HepG2 (cell line): ENCODE measurements around the gene IL17RA. TPM values are rescaled to one million over a fixed set of nuclear protein-coding genes. Genes with fewer than 3 reads are reported as not detected.

Experiments
- ARID5B ChIP-seq: IDR thresholded peaks from 2 replicates; pipeline ENCODE4 v1.4.0; 2020; ENCODE audit warnings: mild to moderate bottlenecking, missing genetic modification reagents
- ARNT2 ChIP-seq: sonication (generic); formaldehyde crosslinking; IDR thresholded peaks from 2 replicates; pipeline ENCODE4 v1.8.0; 2022; ENCODE audit warnings: mild to moderate bottlenecking, low read depth, missing genetic modification reagents, moderate library complexity
- NFAT5 ChIP-seq: sonication (generic); formaldehyde crosslinking; IDR thresholded peaks from 2 replicates; pipeline ENCODE4 v1.4.0; 2020; ENCODE audit warnings: missing genetic modification reagents
- PRMT3 ChIP-seq: sonication (generic); formaldehyde crosslinking; IDR thresholded peaks from 2 replicates; pipeline ENCODE4 v1.8.1; 2022; ENCODE audit warnings: low read depth, mild to moderate bottlenecking, moderate library complexity, missing genetic modification reagents, borderline replicate concordance
- SALL1 ChIP-seq: sonication (generic); formaldehyde crosslinking; IDR thresholded peaks from 2 replicates; pipeline ENCODE4 v1.8.0; 2022; ENCODE audit warnings: mild to moderate bottlenecking, missing genetic modification reagents
- THYN1 ChIP-seq: sonication (generic); formaldehyde crosslinking; IDR thresholded peaks from 2 replicates; pipeline ENCODE4 v1.8.1; 2023; ENCODE audit warnings: low read depth, mild to moderate bottlenecking, moderate library complexity, missing genetic modification reagents, borderline replicate concordance
- WIZ ChIP-seq: sonication (generic); formaldehyde crosslinking; IDR thresholded peaks from 2 replicates; pipeline ENCODE4 v1.5.1; 2020; ENCODE audit warnings: mild to moderate bottlenecking, missing genetic modification reagents
- ZNF430 ChIP-seq: sonication (generic); formaldehyde crosslinking; IDR thresholded peaks from 2 replicates; pipeline ENCODE4 v1.9.0; 2021; ENCODE audit warnings: mild to moderate bottlenecking, missing genetic modification reagents
- ZNF574 ChIP-seq: sonication (generic); formaldehyde crosslinking; IDR thresholded peaks from 2 replicates; pipeline ENCODE4 v1.4.0; 2020; ENCODE audit warnings: missing genetic modification reagents
- ZNF704 ChIP-seq: sonication (generic); formaldehyde crosslinking; IDR thresholded peaks from 2 replicates; pipeline ENCODE4 v1.8.1; 2023; ENCODE audit warnings: mild to moderate bottlenecking, inconsistent platforms, moderate library complexity, missing genetic modification reagents, borderline replicate concordance
- polyA plus RNA-seq, 8 experiments: library from polyadenylated mRNA; depleted of rRNA in 3 of 8; stranded (reverse) in 7 of 8; unstranded in 1 of 8; fragments of >200 nt; fragmentation: Illumina TruSeq in 4 of 8; extraction: Trizol in 4 of 8; gene quantifications; 2 replicates each; pipeline versions ENCODE4 v1.2.1 to v1.2.3, GENCODE V29; 2011 to 2016; ENCODE audit warnings: low read depth in 4 of 8, missing spikeins in 1 of 8, mixed read lengths in 1 of 8; ENCODE audit not compliant: insufficient read depth in 1 of 8
- total RNA-seq, 5 experiments: library from RNA; depleted of rRNA; stranded (reverse); fragments of >200 nt; fragmentation: Illumina TruSeq; extraction: Trizol; gene quantifications; 2 replicates each; pipeline ENCODE4 v1.2.3, GENCODE V29; 2016; ENCODE audit warnings: low read depth in 1 of 5
- TF ChIP-seq, protein P1 (sequence below): sonication (generic); formaldehyde crosslinking; IDR thresholded peaks from 2 replicates; pipeline ENCODE4 v1.4.0; 2020; ENCODE audit warnings: missing genetic modification reagents, borderline replicate concordance

The IL17RA gene
- total and polyA plus RNA-seq, 2 of the 13 experiments (the other 11 are each of a cell fraction or from before 2014, with no cell fraction given): 2.5 to 8.2 TPM

- TF ChIP-seq, protein P1, sequence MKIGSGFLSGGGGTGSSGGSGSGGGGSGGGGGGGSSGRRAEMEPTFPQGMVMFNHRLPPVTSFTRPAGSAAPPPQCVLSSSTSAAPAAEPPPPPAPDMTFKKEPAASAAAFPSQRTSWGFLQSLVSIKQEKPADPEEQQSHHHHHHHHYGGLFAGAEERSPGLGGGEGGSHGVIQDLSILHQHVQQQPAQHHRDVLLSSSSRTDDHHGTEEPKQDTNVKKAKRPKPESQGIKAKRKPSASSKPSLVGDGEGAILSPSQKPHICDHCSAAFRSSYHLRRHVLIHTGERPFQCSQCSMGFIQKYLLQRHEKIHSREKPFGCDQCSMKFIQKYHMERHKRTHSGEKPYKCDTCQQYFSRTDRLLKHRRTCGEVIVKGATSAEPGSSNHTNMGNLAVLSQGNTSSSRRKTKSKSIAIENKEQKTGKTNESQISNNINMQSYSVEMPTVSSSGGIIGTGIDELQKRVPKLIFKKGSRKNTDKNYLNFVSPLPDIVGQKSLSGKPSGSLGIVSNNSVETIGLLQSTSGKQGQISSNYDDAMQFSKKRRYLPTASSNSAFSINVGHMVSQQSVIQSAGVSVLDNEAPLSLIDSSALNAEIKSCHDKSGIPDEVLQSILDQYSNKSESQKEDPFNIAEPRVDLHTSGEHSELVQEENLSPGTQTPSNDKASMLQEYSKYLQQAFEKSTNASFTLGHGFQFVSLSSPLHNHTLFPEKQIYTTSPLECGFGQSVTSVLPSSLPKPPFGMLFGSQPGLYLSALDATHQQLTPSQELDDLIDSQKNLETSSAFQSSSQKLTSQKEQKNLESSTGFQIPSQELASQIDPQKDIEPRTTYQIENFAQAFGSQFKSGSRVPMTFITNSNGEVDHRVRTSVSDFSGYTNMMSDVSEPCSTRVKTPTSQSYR (CRISPR knock-in tag): 0 out of 2 replicates have a peak, but pooled peaks have one; percentile 13
- TF ChIP-seq WIZ (peak; percentile 69; the same call in 1 of the 2 replicates), ZNF430 (no peak), ZNF574 (CRISPR knock-in tag) (peak; percentile 40; the same call in 1 of the 2 replicates), THYN1 (CRISPR knock-in tag) (no peak), NFAT5 (0 out of 2 replicates have a peak, but pooled peaks have one; percentile 53), ARNT2 (CRISPR knock-in tag) (0 out of 2 replicates have a peak, but pooled peaks have one; percentile 39), ARID5B (CRISPR knock-in tag) (0 out of 2 replicates have a peak, but pooled peaks have one; percentile 14), ZNF704 (CRISPR knock-in tag) (no peak), PRMT3 (0 out of 2 replicates have a peak, but pooled peaks have one; percentile 47), SALL1 (CRISPR knock-in tag) (peak; percentile 55; the same call in 1 of the 2 replicates)
Observed at GRCh38 chr22:17120281-17120680, 35.5 kb downstream of the IL17RA start (continued).
